IgD-negative memory B cell (primary cell): ENCODE data around the gene CYS1. TPM values are rescaled to one million over a fixed set of nuclear protein-coding genes. Genes with fewer than 3 reads are reported as not detected.

Experiments
- H3K27ac Mint-ChIP-seq, 3 donors: one replicate each; pipeline ENCODE4 v1.8.0; 2020 to 2022; ENCODE audit warnings: mild to moderate bottlenecking in 3 of 3, mixed read lengths in 3 of 3, moderate library complexity in 1 of 3
- H3K27me3 Mint-ChIP-seq: one replicate; pipeline ENCODE4 v1.8.0; 2021; ENCODE audit warnings: mixed read lengths
- H3K36me3 Mint-ChIP-seq: one replicate; pipeline ENCODE4 v1.8.0; 2020; ENCODE audit warnings: mild to moderate bottlenecking, mixed read lengths
- H3K4me1 Mint-ChIP-seq, 3 donors: one replicate each; pipeline ENCODE4 v1.8.0; 2020 to 2022; ENCODE audit warnings: mixed read lengths in 3 of 3, mild to moderate bottlenecking in 1 of 3
- H3K4me3 Mint-ChIP-seq, 4 donors: one replicate each; pipeline ENCODE4 v1.8.0; 2020 to 2022; ENCODE audit warnings: mild to moderate bottlenecking in 4 of 4, mixed read lengths in 4 of 4, moderate library complexity in 3 of 4
- H3K9me3 Mint-ChIP-seq, 3 donors: one replicate each; pipeline ENCODE4 v1.8.0; 2020 to 2021; ENCODE audit warnings: mixed read lengths in 3 of 3, mild to moderate bottlenecking in 1 of 3
- polyA plus RNA-seq: library from polyadenylated mRNA; unstranded; fragments of 300-500 nt; fragmentation: Illumina TruSeq; gene quantifications from one replicate; pipeline ENCODE4 v1.2.3, GENCODE V29; 2021

CYS1 gene
- polyA plus RNA-seq, 1 donor from 2014 or later: not detected

DNA sequence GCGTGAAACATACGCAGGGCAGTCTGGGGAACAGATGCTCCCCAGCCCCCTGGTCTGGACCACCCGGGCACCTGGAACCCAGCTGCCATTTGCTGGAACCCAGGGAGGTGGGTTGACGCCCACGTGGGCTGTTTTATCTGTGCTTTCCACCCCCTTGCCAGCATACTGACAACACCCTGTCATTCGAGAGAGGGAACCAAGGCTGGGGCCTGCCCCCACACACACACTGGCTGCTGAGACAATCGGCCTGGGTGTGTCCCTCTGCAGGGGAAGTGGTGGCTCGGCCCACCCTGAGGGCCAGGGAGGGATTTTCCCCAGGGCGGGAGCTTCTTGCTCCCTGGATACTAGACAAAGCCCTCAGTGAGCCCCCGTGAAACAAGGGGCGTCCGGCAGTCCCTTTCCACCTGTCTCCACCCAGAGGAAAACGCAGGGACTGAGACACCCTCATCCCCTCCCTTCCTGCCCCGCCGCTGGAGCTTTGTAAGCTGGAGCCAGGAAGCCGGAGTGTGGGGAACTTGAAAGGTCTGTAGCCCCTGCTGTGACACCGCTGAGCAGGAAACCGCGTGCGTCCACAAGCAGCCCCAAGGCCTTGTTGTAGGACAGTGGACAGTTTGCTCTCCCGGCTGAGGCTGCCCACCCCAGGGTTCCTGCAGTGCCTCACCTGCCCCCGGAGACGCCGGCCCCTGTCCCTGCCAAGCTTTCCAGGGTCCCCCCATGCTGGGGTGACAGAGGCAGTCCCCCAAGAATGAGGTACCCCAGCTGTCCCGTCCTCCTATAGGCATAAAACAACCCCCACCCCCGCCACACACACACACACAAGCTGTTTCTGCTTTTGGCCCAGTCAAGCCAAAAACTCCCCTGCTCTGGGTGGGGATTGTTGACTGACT, 51.0 kb downstream of the CYS1 start:
- H3K9me3 Mint-ChIP-seq: no peaks in the 10 kb centered on the region
- H3K4me3 Mint-ChIP-seq: peak overlapping the region; percentile 84 to 95 (median 92)
- no peaks in the 10 kb centered on the region for H3K36me3 Mint-ChIP-seq
- peak overlapping the region; percentile 93 to 96 (median 94) for H3K27ac Mint-ChIP-seq
- H3K4me1 Mint-ChIP-seq: peaks cover 20 to 29% (median 26%) of the 10 kb centered on the region in 3 donors
- H3K27me3 Mint-ChIP-seq: peaks cover 3% of the 10 kb centered on the region

DNA sequence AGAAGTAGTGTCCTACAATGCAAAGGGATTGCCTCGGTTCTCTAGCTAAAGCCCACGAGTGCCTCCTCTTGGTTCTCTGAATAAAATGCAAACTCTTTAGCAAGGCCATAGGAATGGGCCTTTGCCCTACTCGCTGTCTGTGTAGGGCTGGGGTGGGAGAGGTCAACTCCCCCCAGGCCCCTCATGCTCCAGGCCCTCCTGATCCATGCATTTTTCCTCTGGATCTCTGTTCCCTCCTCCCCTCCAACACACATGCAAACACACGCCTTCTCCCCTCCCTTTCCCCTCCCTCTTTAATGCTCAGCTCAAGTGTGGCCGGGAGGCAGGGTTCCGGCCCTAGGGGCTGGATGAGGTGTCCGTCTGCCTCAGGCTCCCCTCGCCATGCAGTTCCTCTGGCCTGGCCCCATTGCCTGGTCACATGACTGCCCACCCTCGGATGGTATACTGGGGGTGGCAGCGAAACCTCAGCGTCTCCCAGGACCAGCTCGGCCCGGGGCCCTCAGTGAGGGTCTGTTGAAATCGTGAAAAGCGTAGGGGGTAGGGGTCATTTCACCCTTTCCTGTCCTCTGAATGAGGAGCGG, 51.7 kb downstream of the CYS1 start:
- H3K36me3 Mint-ChIP-seq: no peaks in the 10 kb centered on the region
- H3K4me1 Mint-ChIP-seq: peaks cover 19 to 27% (median 24%) of the 10 kb centered on the region in 3 donors
- peak overlapping the region; percentile 84 to 95 (median 92) for H3K4me3 Mint-ChIP-seq
- no peaks in the 10 kb centered on the region for H3K9me3 Mint-ChIP-seq
- peaks cover 3% of the 10 kb centered on the region for H3K27me3 Mint-ChIP-seq
- peak overlapping the region; percentile 83 to 94 (median 93) for H3K27ac Mint-ChIP-seq

DNA sequence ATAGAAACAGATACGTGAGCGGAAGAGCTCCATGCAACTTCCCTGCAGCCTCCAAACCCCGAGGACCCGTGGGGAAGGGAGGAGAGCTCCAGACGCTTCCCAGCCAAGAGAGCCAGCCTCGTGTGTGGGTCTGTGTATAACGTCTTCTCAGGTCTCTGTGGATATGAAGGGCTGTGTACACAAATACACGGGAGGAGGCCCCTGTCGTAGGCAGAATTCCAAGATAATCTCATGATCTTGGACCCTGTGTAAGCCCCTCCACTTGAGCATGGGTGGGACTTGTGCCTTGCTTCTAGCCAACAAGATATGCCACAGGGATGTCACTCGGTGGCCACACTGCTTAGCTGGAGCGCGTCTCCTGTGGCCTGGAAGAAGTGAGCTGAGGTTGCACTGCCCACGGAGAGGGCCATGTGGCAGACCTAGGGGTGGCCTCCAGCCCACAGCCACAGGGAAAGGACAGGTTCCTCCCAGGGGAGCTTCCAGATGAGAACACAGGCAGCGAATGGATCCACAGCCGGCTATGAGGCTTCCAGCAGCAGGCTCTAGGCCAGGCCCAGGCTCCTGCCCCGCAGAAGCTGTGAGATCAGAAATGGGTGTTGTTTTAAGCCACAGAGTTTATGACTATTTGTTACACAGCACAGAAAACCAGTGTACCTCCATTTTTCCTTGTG, 52.4 kb downstream of the CYS1 start:
- Mint-ChIP-seq H3K36me3 (no peaks in the 10 kb centered on the region), H3K9me3 (no peaks in the 10 kb centered on the region), H3K27me3 (peaks cover 3% of the 10 kb centered on the region), H3K4me1 (peaks cover 19 to 27% (median 24%) of the 10 kb centered on the region in 3 donors), H3K4me3 (peak overlapping the region in 1 of 4 donors; percentile 40), H3K27ac (peak overlapping the region in 2 of 3 donors; percentile 93 to 94)

DNA sequence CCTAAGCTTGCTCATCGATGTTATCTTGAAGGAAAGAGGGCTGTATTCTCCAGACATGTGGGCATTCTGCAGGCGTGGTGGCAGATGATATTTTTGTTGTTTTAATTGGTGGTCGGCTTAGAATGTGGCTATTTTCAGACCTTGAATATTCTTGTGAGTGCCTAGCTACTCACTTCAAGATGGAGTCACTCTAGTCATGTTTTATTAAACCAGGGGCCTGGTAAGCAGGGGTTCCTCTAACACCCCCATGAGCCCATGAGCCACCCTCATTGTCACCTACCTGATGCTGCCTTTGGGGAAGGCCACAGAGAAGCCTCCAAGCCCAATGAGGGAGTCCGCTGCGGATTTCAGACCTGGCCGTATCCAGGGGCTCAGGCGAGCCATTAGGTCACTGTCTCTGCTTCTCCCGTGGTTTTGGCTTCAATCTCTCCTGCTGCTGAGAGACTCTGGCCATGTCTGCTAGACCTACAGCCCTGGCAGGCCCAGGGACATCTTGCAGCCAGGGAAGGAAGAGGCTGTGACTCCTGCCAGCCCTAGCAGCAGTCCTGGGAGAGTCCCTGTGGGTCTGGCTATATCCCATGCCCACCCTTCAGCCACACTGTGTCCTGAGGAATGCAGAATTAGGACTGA, 53.2 kb downstream of the CYS1 start:
- H3K27ac Mint-ChIP-seq: peak overlapping the region in 2 of 3 donors; percentile 18 to 57
- H3K27me3 Mint-ChIP-seq: peaks cover 3% of the 10 kb centered on the region
- H3K36me3 Mint-ChIP-seq: no peaks in the 10 kb centered on the region
- peaks cover 19 to 25% (median 24%) of the 10 kb centered on the region in 3 donors for H3K4me1 Mint-ChIP-seq
- H3K4me3 Mint-ChIP-seq: peak overlapping the region in 2 of 4 donors; percentile 5 to 40
- no peaks in the 10 kb centered on the region for H3K9me3 Mint-ChIP-seq

DNA sequence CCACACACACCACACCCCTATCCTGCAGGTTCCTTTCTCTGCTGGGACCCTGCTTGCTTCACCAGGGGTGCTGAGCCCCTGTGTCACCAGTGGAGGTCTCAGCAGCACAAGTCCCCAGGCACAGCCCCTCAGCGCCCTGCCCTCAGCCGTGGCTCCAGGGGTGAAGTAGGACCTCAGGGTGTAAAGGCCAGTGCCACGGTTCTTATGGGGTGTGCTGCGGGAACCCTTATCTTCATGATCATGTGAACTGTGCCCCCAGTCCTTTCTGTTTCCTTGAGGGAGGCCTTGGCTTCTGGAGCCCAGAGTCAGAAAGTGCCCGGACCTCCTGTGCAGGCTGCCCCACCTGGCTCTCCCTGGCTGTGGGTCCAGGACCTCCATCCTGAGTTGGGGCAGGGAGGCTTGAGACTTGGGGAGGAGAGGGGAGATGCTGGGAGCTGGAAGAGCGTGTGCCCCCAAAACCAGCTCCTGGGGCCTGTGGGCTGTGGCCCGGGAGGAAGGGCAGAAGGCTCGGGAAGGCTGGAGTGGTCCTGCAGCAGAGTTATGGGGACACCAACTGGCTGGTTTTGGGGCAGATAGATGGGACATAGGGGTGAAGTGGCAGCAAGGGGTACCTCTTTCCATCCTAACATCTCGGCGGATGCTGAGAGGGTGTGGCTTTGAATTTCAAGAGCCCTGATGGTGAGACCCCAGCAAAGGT, 57.1 kb downstream of the CYS1 start:
- H3K27me3 Mint-ChIP-seq: no peaks in the 10 kb centered on the region
- H3K4me1 Mint-ChIP-seq: peaks cover 1 to 5% (median 2%) of the 10 kb centered on the region in 3 donors
- no peaks in the 10 kb centered on the region for H3K36me3 Mint-ChIP-seq

DNA sequence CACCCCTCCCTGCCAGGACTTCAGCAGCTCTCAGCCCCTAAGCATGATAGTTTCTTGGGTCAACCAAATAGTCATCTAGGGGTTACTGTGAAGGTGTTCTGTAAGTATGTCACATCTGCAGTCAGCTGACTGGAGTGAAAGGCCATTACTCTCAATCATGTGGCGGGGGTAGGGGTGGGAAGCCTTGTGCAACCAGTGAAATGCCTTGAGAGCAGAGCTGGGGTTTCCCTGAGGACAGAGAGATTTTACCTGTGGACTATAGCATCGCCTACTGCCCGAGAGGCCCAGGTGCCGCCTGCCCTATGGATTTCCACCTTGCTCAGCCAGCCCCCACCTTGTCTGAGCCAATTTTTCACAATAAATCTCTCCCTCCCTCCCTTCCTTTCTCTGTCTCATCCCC, 57.8 kb downstream of the CYS1 start:
- Mint-ChIP-seq H3K9me3 (peaks cover 0 to 2% (median 2%) of the 10 kb centered on the region in 3 donors), H3K27me3 (peaks cover 1% of the 10 kb centered on the region), H3K4me1 (peaks cover 0 to 5% (median 2%) of the 10 kb centered on the region in 3 donors), H3K27ac (no peak overlapping the region), H3K4me3 (no peak overlapping the region), H3K36me3 (no peaks in the 10 kb centered on the region)

More for the DNA sequence above, 57.1 kb downstream of the CYS1 start:
- peak overlapping the region in 1 of 3 donors; percentile 35 for H3K27ac Mint-ChIP-seq
- peaks cover 0 to 2% (median 0%) of the 10 kb centered on the region in 3 donors for H3K9me3 Mint-ChIP-seq
- H3K4me3 Mint-ChIP-seq: peak overlapping the region in 1 of 4 donors; percentile 65

DNA sequence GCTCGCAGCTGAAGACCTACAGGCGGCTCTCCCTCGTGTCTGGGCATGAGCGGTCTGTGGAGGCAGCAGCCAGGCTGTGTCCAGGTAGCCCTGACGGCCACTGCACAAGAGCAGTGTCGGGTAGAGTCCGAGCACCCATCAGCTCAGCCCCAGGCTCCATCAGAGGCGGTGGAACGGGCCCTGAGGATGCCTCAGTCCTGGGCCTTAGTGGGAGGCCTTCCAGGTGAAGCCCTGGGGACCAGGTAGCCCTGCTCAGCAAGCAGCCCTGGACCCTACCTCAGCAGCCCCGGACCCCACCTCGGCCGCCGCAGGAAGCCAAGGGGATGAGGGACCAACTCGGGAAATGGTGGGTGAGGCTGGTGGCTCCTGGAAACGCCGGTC, 58.2 kb downstream of the CYS1 start:
- no peaks in the 10 kb centered on the region for H3K36me3 Mint-ChIP-seq
- H3K9me3 Mint-ChIP-seq: peaks cover 0 to 5% (median 2%) of the 10 kb centered on the region in 3 donors
- no peak overlapping the region for H3K4me3 Mint-ChIP-seq
- H3K4me1 Mint-ChIP-seq: peaks cover 0 to 5% (median 2%) of the 10 kb centered on the region in 3 donors
- no peak overlapping the region for H3K27ac Mint-ChIP-seq
- peaks cover 3% of the 10 kb centered on the region for H3K27me3 Mint-ChIP-seq

DNA sequence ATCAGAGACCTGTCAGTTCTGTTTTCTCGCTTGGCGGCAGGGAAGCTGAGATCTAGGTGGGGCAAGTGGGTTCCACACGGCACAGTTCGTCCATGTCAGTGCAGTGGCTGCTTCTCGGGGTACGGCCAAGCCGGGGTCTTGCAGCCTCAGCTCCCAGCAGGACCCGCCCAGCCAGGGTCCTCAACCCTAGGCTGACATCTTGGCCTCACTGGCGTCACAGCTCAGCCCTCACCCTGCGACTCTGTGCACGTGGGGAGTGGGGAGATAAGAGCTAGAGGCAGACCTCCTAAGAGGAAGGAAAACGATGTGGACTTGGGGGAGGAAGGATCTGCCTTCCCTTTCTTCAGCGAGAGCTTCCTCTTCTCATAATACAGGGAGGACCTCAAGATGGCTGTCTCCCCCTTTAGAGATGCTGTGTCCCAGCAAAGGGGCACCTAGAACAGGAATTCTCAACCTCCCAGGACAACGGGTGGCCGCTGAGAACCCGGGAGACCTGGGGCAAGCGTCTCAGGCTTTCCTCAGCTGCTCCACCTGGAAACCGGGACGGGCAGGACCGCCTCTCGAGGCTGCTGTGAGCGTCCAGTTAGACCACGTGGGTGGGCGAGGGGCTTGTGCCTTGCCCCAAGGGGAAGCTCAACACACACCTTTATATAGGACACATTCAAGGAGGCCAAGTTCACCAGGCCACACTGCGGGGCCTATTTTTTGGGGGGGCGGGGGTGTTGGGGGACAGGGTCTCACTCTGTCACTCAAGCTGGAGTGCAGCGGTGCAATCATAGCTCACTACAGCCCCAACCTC, 60.4 kb downstream of the CYS1 start:
- Mint-ChIP-seq H3K4me1 (no peaks in the 10 kb centered on the region), H3K36me3 (no peaks in the 10 kb centered on the region), H3K9me3 (peaks cover 0 to 5% (median 2%) of the 10 kb centered on the region in 3 donors), H3K27ac (peak overlapping the region in 1 of 3 donors; percentile 43), H3K4me3 (peak overlapping the region in 1 of 4 donors; percentile 35), H3K27me3 (peaks cover 5% of the 10 kb centered on the region)

DNA sequence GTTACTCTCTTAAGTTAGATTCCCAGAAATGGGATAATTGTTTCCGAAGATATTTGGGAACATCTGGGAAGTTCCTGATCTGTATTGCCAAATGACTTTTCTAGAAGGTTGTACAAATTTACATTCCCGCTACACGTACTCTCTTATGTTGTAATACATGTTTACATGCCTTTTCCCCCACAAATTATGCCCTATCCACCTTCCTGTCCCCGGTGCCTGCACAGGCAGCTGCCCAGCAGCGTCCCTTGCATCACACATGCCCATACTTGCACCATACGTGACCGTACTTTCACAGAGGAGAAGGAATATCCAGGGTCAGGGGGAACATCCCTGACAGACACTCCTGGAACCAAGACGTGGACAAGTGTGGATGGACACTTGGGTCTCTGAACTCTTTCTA, 61.0 kb downstream of the CYS1 start:
- Mint-ChIP-seq H3K4me1 (no peaks in the 10 kb centered on the region), H3K27ac (peak overlapping the region in 1 of 3 donors; percentile 43), H3K36me3 (no peaks in the 10 kb centered on the region), H3K9me3 (peaks cover 0 to 5% (median 2%) of the 10 kb centered on the region in 3 donors), H3K4me3 (no peak overlapping the region), H3K27me3 (peaks cover 5% of the 10 kb centered on the region)

DNA sequence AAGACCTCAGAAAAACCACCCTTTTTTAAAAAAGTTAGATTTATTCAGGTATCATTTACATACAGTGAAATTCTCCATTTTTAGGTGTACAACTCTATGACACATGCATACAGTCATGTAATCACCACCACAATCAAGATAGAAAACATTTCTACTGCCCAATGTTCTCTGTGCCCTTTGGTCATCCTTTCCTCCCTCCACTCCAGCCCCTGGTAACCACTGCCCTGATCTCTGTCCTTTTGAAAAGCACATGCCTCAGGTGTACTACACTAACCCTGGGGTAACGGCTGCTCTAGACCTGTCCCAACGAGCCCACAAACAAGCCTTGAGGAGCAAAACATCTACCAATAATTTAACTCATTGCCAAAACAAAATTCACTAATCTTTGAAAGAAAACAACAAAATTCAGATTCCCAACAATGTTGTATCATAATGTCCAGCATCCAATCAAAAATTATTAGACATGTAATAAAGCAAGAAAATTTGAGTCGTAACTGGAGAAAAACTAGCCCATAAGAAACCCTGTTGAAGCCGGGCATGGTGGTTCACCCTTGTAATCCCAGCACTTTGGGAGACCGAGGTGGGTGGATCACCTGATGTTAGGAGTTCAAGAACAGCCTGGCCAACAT, 62.8 kb downstream of the CYS1 start:
- H3K9me3 Mint-ChIP-seq: peaks cover 0 to 5% (median 2%) of the 10 kb centered on the region in 3 donors
- no peaks in the 10 kb centered on the region for H3K36me3 Mint-ChIP-seq
- H3K27me3 Mint-ChIP-seq: peaks cover 5% of the 10 kb centered on the region
- no peaks in the 10 kb centered on the region for H3K4me1 Mint-ChIP-seq
- H3K4me3 Mint-ChIP-seq: no peak overlapping the region
- peak overlapping the region in 1 of 3 donors; percentile 1 for H3K27ac Mint-ChIP-seq

DNA sequence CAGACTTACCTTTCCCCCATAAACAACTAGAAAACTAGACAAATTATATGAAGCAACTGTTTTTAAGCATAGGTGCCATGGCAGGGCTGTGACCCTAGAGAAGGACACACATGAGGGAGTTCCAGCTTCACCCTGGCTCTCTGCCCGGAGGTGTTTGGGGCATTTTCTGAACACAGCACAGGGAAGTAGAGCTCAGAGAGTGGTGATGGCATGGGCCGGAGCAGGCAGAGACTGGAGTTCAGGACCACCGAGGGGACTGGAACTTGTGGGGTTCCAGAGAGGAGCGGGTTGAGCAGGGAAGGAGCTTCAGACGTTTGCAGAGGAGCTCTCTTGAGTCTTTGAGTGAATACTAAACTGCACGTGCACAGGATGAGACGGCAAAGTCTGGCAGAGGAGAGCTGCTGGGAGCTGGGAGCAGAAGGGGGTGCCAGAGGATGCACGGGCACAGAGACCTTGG, 63.4 kb downstream of the CYS1 start:
- Mint-ChIP-seq H3K4me1 (no peaks in the 10 kb centered on the region), H3K36me3 (no peaks in the 10 kb centered on the region), H3K27me3 (peaks cover 5% of the 10 kb centered on the region), H3K4me3 (no peak overlapping the region), H3K27ac (no peak overlapping the region), H3K9me3 (peaks cover 0 to 5% (median 2%) of the 10 kb centered on the region in 3 donors)

DNA sequence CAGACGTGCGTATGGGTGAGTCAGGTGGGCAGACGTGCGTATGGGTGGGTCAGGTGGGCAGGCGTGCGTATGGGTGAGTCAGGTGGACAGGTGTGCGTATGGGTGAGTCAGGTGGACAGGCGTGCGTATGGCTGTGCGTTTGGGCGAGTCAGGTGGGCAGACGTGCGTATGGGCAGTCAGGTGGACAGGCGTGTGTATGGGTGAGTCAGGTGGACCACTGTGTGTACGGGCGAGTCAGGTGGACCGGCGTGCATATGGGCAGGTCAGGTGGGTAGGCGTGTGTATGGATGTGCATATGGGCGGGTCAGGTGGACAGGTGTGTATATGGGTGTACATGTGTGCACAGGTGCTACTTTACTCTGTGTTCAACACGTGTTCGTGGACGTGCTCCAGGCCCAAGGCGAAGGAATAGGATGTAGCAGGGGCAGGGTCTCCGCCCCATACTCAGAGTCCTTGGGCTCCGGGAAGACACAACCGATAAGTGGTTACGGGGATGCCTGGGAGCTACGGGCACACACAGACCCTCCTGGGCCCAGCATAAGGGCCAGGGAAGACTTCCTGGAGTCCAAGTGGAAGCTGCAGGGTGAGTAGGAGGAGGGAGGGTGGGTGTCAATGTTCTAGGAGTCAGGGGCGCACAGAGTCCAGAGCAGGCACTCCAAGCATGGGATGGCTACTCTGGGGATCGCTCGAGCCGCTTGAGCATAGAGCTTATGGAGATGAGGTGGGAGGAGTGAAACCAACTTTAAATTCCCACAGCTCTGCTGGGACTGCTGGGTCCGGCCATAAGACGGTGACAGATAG, 64.0 kb downstream of the CYS1 start:
- H3K4me3 Mint-ChIP-seq: no peak overlapping the region
- no peaks in the 10 kb centered on the region for H3K36me3 Mint-ChIP-seq
- H3K27me3 Mint-ChIP-seq: peaks cover 5% of the 10 kb centered on the region
- peaks cover 0 to 5% (median 2%) of the 10 kb centered on the region in 3 donors for H3K9me3 Mint-ChIP-seq
- H3K4me1 Mint-ChIP-seq: no peaks in the 10 kb centered on the region
- no peak overlapping the region for H3K27ac Mint-ChIP-seq
